HG03064 (cell line): ENCODE results near the gene ZNF879.
A peak's percentile ranks its signal among the peaks of the same experiment; 100 is the strongest.

Experiments used
- ATAC-seq: cut with Tn5 transposase; IDR thresholded peaks from one replicate; pipeline ENCODE4 v1.9.1; 2021; ENCODE audit warnings: low read depth; ENCODE audit not compliant: unreplicated experiment

ZNF879 gene

GRCh38 chr5:179006564-179006963 is 17.0 kb upstream of the ZNF879 start:
- no peak for ATAC-seq

GRCh38 chr5:179008667-179009066 is 14.9 kb upstream of the ZNF879 start:
- ATAC-seq: no peak

- ATAC-seq: no peak
Measured at GRCh38 chr5:179033004-179033580, 9.5 kb downstream of the ZNF879 start.

GRCh38 chr5:179044765-179045164 is 21.2 kb downstream of the ZNF879 start:
- ATAC-seq: no peak

GRCh38 chr5:179051784-179052183 is 28.2 kb downstream of the ZNF879 start:
- ATAC-seq: no peak

- no peak for ATAC-seq
Measured at GRCh38 chr5:179054036-179054785, 30.6 kb downstream of the ZNF879 start.

- no peak for ATAC-seq
Measured at GRCh38 chr5:179054876-179055275, 31.3 kb downstream of the ZNF879 start.

GRCh38 chr5:179055436-179055835 is 31.8 kb downstream of the ZNF879 start:
- ATAC-seq: no peak

GRCh38 chr5:179055841-179056240 is 32.2 kb downstream of the ZNF879 start:
- ATAC-seq: no peak

- peak; percentile 96 for ATAC-seq
Measured at GRCh38 chr5:179060116-179061008, 36.8 kb downstream of the ZNF879 start, which contains the start of gene ZNF354C. Gene ZNF354C (plus strand): TSS chr5:179060373. CDS start chr5:179062069, 1,696 bp downstream.

GRCh38 chr5:179061025-179061424 is 37.4 kb downstream of the ZNF879 start:
- no peak for ATAC-seq

- no peak for ATAC-seq
Measured at GRCh38 chr5:179065703-179066102, 42.1 kb downstream of the ZNF879 start.

- no peak for ATAC-seq
Measured at GRCh38 chr5:179079165-179079987, 55.8 kb downstream of the ZNF879 start.

- ATAC-seq: no peak
Measured at GRCh38 chr5:179080724-179081123, 57.1 kb downstream of the ZNF879 start.
